ENCODE data around the gene LBHD2. TPM values are rescaled to one million over a fixed set of nuclear protein-coding genes. Genes with fewer than 3 reads are reported as not detected.

The LBHD2 gene
- polyA plus RNA-seq, 1 donor (not counting 4 experiments of a cell fraction or from before 2014, with no cell fraction given), result not detected

DNA sequence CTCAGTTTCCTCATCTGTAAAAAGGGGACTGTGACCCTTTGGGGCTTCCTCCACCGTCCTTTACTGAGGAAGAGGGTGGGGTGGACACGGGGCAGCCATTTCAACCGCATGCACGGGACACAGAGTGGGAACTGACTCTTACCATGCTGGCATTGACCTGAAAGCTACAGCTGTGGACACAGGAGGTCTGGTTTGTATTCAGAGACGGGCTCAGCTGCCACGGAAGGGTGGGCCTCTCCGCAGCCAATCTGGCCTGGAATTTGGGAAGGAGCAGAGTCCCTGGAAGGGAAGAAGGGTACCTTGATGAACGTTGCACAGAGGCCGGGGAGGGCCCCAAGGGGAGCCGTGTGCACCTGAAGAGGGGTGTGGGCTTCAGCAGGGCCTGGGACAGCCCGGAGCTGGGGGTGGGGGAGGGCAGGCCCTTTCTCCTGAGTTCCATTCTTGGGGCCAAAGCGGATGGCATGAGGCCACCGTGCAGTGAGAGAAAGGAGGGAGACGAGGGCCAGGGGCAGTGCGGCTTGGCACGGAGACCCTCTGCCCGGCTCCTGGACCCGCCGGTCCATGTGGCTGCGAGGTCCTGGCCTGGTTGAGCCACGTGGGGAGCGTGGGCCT is 53.8 kb downstream of the LBHD2 start:
- Histone ChIP-seq H4K20me1 (ENCODE audit: control insufficient read depth, extremely low read depth, insufficient read depth, low read length) (no peaks in the 10 kb centered on the region), H2AFZ (ENCODE audit: control insufficient read depth, low read length) (no peak overlapping the region), H3K27ac (ENCODE audit: control insufficient read depth, insufficient read depth, low read length) (no peak overlapping the region), H3K9me1 (ENCODE audit: control insufficient read depth, extremely low read depth, insufficient read depth, low read length) (no peaks in the 10 kb centered on the region), H3K36me3 (ENCODE audit: control insufficient read depth in 2 of 2, extremely low read depth in 1 of 2, insufficient read depth in 2 of 2, low read length in 2 of 2) (no peaks in the 10 kb centered on the region), H3K4me2 (ENCODE audit: control insufficient read depth, extremely low read depth, insufficient read depth, low read depth, low read length) (no peak overlapping the region), H3K79me2 (ENCODE audit: control insufficient read depth, insufficient read depth, low read length) (no peaks in the 10 kb centered on the region), H3K4me1 (ENCODE audit: control insufficient read depth, extremely low read depth, insufficient read depth, low read length) (peaks cover 6% of the 10 kb centered on the region), H3K27me3 (ENCODE audit: control insufficient read depth, extremely low read depth, insufficient read depth, low read length) (peaks cover 31% of the 10 kb centered on the region), H3K9ac (ENCODE audit: control insufficient read depth, extremely low read depth, insufficient read depth, low read length) (no peak overlapping the region), H3K4me3 (ENCODE audit: control insufficient read depth in 2 of 3, extremely low read depth in 1 of 3, insufficient read depth in 2 of 3, low read depth in 1 of 3, low read length in 3 of 3) (no peak overlapping the region), H3K9me3 (ENCODE audit: control insufficient read depth, low read depth, low read length) (no peaks in the 10 kb centered on the region)
- DNase-seq (ENCODE audit: low read depth, low spot score) (no peak), FAIRE-seq (no peak)
- dilution Hi-C loops (cut with MboI; ENCODE audit: extremely low pct_ligation_motif_present, low sequenced_read_pairs), result no loop called here
- TF ChIP-seq EZH2 (IDR thresholded peaks at IDR 0.05; ENCODE audit: low read length), result no peak
- TF ChIP-seq, protein P1, sequence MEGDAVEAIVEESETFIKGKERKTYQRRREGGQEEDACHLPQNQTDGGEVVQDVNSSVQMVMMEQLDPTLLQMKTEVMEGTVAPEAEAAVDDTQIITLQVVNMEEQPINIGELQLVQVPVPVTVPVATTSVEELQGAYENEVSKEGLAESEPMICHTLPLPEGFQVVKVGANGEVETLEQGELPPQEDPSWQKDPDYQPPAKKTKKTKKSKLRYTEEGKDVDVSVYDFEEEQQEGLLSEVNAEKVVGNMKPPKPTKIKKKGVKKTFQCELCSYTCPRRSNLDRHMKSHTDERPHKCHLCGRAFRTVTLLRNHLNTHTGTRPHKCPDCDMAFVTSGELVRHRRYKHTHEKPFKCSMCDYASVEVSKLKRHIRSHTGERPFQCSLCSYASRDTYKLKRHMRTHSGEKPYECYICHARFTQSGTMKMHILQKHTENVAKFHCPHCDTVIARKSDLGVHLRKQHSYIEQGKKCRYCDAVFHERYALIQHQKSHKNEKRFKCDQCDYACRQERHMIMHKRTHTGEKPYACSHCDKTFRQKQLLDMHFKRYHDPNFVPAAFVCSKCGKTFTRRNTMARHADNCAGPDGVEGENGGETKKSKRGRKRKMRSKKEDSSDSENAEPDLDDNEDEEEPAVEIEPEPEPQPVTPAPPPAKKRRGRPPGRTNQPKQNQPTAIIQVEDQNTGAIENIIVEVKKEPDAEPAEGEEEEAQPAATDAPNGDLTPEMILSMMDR (optimal IDR thresholded peaks at IDR 0.05 in 1 of 3, IDR thresholded peaks at IDR 0.05 in 1 of 3, conservative IDR thresholded peaks at IDR 0.05 in 1 of 3; ENCODE audit: extremely low read depth in 1 of 3, insufficient read depth in 2 of 3, low read length in 3 of 3), result no peak

GRCh38 chr14:103138301-103139131 is 54.5 kb downstream of the LBHD2 start:
- H3K27me3 ChIP-seq (ENCODE audit: control insufficient read depth, extremely low read depth, insufficient read depth, low read length), result peaks cover 35% of the 10 kb centered on the region
- no peak for FAIRE-seq
- no peak overlapping the region for H3K27ac ChIP-seq (ENCODE audit: control insufficient read depth, insufficient read depth, low read length)
- no peaks in the 10 kb centered on the region for H3K9me1 ChIP-seq (ENCODE audit: control insufficient read depth, extremely low read depth, insufficient read depth, low read length)
- H4K20me1 ChIP-seq (ENCODE audit: control insufficient read depth, extremely low read depth, insufficient read depth, low read length), result no peaks in the 10 kb centered on the region
- H3K4me2 ChIP-seq (ENCODE audit: control insufficient read depth, extremely low read depth, insufficient read depth, low read depth, low read length), result no peak overlapping the region
- dilution Hi-C loops (cut with MboI; ENCODE audit: extremely low pct_ligation_motif_present, low sequenced_read_pairs), result no loop called here
- peaks cover 6% of the 10 kb centered on the region for H3K4me1 ChIP-seq (ENCODE audit: control insufficient read depth, extremely low read depth, insufficient read depth, low read length)
- no peaks in the 10 kb centered on the region for H3K36me3 ChIP-seq (ENCODE audit: control insufficient read depth in 2 of 2, extremely low read depth in 1 of 2, insufficient read depth in 2 of 2, low read length in 2 of 2)
- DNase-seq (ENCODE audit: low read depth, low spot score), result no peak
- no peak overlapping the region for H3K9ac ChIP-seq (ENCODE audit: control insufficient read depth, extremely low read depth, insufficient read depth, low read length)
- no peaks in the 10 kb centered on the region for H3K79me2 ChIP-seq (ENCODE audit: control insufficient read depth, insufficient read depth, low read length)
- H2AFZ ChIP-seq (ENCODE audit: control insufficient read depth, low read length), result no peak overlapping the region
- TF ChIP-seq, protein P1 (optimal IDR thresholded peaks at IDR 0.05 in 1 of 3, IDR thresholded peaks at IDR 0.05 in 1 of 3, conservative IDR thresholded peaks at IDR 0.05 in 1 of 3; ENCODE audit: extremely low read depth in 1 of 3, insufficient read depth in 2 of 3, low read length in 3 of 3), result no peak
- no peak for TF ChIP-seq EZH2 (IDR thresholded peaks at IDR 0.05; ENCODE audit: low read length)
- H3K4me3 ChIP-seq (ENCODE audit: control insufficient read depth in 2 of 3, extremely low read depth in 1 of 3, insufficient read depth in 2 of 3, low read depth in 1 of 3, low read length in 3 of 3), result no peak overlapping the region
- no peaks in the 10 kb centered on the region for H3K9me3 ChIP-seq (ENCODE audit: control insufficient read depth, low read depth, low read length)

All from keratinocyte (primary cell).